ENCODE results near the gene C6orf47.

GRCh38 chr6:31651602-31652191 lies 8.9 kb downstream of the C6orf47 start:
- TF ChIP-seq, protein P1, sequence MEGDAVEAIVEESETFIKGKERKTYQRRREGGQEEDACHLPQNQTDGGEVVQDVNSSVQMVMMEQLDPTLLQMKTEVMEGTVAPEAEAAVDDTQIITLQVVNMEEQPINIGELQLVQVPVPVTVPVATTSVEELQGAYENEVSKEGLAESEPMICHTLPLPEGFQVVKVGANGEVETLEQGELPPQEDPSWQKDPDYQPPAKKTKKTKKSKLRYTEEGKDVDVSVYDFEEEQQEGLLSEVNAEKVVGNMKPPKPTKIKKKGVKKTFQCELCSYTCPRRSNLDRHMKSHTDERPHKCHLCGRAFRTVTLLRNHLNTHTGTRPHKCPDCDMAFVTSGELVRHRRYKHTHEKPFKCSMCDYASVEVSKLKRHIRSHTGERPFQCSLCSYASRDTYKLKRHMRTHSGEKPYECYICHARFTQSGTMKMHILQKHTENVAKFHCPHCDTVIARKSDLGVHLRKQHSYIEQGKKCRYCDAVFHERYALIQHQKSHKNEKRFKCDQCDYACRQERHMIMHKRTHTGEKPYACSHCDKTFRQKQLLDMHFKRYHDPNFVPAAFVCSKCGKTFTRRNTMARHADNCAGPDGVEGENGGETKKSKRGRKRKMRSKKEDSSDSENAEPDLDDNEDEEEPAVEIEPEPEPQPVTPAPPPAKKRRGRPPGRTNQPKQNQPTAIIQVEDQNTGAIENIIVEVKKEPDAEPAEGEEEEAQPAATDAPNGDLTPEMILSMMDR (IDR thresholded peaks at IDR 0.05), result no peak
- TF ChIP-seq POLR2AphosphoS5 (IDR thresholded peaks at IDR 0.05) (peak in 1 of 2 donors; percentile 74), POLR2A (IDR thresholded peaks at IDR 0.05; ENCODE audit: low read depth) (no peak), EP300 (IDR thresholded peaks at IDR 0.05) (no peak)

Data from esophagus muscularis mucosa (tissue), 4 donors.